Measurements from ENCODE around the gene ABCG8.
"Not testable (repeated sequence)": the region's sequence is repeated elsewhere in the genome, so short reads cannot be mapped to it uniquely, and the experiment has no call there.

Gene ABCG8

GRCh38 chr2:43874776-43875451 lies 36.1 kb downstream of the ABCG8 start:
- DNase-seq (ENCODE audit: low read depth), result no peak

DNA sequence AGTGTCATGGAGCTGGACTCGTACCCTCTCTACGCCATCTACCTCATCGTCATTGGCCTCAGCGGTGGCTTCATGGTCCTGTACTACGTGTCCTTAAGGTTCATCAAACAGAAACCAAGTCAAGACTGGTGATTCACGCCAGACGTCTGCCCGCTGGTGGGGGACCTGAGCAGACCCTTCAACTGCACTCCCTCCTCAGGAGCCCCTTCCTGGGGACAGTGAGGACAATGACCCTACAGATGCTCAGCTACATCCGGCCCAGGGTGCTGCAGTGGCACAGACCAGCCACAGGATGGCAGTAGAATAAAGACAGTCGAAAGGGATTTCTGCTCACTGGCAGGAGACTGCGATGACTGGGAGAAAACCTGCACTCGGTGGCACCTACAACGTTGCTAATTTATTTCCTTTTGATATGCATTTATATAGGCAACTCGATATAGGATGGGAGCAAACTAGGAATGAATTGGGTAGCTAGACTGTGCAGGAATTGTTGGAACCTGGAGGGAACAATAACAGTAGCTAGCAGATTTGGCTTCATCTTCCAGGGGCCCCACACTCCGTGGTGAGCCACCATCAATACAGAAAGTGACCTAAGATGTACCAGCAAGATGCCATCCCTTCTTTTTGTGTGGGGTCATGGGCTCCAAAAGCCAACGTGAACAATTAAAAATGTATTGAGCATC lies 39.2 kb downstream of the ABCG8 start:
- DNase-seq (ENCODE audit: low read depth), result no peak

GRCh38 chr2:43879261-43879660 lies 40.5 kb downstream of the ABCG8 start:
- DNase-seq (ENCODE audit: low read depth), result no peak

GRCh38 chr2:43880471-43880870 lies 41.7 kb downstream of the ABCG8 start:
- no peak for DNase-seq (ENCODE audit: low read depth)

- no peak for DNase-seq (ENCODE audit: low read depth)
Measured at GRCh38 chr2:43880952-43881351, 42.2 kb downstream of the ABCG8 start.

GRCh38 chr2:43882312-43882711 lies 43.5 kb downstream of the ABCG8 start:
- no peak for DNase-seq (ENCODE audit: low read depth)

DNA sequence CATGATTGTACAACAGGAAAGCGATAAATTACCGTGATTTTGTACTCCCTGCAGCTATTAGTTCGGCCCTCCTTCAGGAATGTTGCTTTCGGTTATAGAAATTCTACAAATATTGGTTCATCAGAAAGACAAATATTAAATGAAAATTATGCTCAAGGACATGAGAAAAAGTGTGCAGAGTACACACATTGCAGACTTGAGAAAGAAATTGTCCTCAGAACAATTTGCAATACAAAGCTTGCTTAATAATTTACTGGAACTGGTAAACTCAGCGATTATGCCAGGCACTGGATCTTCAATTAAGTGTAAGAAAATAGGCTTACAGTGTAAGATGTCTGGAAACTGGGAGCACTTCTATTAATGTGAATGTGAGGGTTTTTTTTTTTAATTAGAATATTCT lies 45.9 kb downstream of the ABCG8 start:
- no peak for DNase-seq (ENCODE audit: low read depth)

DNA sequence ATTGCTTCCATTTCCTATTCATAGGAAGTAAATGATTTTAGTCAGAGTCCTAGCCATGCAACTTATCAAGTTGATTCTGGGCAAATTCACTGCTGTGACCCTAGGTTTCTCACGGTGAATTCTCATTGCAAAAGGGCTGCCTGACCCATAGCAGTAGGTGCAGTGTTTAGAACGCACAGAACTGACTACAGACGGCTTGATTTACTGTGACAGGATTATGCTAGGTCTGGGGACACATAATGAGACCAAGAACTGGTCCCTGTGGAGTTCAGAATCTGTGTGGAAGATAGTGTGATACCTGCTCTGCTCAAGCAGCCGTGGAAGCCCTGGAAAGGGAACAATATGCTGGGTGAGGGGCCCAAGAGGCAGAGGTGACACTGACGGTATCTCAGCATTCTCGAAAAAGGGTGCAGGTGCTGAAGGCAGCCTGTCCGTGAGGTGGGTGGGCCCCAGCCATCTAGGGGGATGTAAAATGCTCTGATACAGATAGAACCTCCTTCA lies 46.4 kb downstream of the ABCG8 start:
- no peak for DNase-seq (ENCODE audit: low read depth)

DNA sequence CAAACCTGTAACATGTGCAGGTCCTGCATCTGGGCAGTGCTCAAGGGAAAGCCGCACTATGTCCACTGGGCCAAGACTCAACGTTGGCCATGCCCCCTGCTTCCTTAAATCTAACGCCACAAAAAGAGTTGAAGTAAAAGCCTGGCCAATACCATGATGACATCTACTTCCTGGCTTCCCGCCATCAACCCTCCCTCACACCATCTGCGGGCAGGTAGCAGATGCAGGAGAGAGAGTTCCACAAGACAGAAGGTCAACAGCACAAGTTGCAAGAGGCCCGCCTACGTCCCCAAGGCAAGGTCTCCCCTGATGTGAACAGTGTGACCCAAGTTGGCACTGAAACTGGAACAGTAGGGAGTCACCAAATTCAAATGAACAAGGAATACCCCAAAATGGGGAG lies 48.4 kb downstream of the ABCG8 start:
- no peak for DNase-seq (ENCODE audit: low read depth)

DNA sequence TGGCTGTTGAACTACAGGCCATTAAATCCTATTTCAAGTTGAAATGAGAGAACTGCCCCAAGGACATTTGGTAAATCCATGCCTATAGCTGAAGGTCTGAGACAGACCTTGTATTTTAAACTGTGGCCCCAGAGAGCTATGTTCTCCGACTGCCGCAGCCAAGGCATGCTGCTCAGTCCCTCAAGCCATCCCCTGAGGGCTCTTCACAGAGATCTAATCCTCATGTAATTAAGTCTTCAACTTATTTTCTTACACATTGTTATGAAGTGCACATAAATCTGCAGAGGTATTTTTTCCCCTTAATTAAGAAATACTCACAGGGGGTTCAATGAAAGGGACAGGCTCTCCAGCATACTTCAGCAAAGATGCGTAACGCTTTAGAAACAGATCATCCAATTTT lies 50.6 kb downstream of the ABCG8 start:
- DNase-seq (ENCODE audit: low read depth), result no peak

DNA sequence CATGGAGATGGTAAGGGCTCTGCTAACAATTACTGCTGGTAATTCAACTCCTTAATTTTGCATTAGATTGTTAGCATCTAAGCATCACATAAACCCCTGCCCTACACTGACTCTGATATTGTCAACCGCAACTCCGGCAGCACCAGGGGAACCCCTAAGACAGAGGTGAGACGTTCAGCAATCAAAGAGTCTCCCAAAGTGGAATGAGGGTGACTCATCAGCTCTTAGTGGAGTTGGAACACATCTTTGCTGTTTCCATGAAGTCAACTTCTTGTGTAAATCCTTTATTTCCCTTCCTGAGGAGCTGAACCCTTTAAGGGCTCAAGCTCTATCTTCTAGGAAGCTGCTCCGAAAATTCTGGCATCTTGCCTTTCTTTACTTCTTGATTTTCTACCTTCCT lies 52.1 kb downstream of the ABCG8 start:
- DNase-seq (ENCODE audit: low read depth), result no peak

GRCh38 chr2:43894743-43895142 lies 56.0 kb downstream of the ABCG8 start:
- DNase-seq (ENCODE audit: low read depth), result no peak

- DNase-seq (ENCODE audit: low read depth), result no peak
Measured at GRCh38 chr2:43896906-43897305, 58.1 kb downstream of the ABCG8 start.

GRCh38 chr2:43897492-43897891 lies 58.7 kb downstream of the ABCG8 start:
- no peak for DNase-seq (ENCODE audit: low read depth)

DNA sequence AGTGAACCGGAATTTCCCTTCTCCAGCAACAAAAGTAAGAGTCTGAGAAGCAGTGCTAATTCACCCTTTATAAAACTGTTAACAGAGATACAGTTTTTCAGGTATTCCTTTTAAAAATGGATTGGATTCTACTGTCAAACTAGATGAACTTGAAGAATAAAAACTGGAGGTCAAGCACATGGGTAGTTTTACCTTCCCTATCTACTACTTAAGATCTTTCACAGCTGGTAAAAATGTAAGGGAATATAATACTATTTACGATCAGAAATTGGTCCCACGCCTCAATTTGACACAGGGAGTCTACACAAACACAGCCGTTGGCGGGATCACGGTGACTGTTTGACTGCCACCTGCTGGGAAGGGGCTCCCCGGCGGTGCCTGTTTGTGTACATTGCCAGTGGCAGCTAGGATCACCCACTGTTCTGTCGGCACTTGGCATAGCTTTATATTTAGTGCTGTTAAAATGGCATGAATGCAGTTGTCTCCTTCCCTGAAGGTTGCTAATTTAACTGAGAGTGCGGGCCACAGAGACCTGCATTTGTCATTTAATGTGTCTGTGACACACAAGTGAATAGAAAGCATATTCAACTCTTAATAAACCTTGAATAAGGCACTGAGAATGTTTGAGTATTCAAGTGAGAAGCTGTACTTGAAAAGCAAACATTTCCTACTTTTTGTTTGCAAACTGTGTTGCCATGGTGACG lies 59.5 kb downstream of the ABCG8 start:
- no peak for DNase-seq (ENCODE audit: low read depth)

- no peak for DNase-seq (ENCODE audit: low read depth)
Measured at GRCh38 chr2:43898838-43899346, 60.1 kb downstream of the ABCG8 start.

GRCh38 chr2:43899589-43899988 lies 60.8 kb downstream of the ABCG8 start:
- DNase-seq (ENCODE audit: low read depth), result no peak

DNA sequence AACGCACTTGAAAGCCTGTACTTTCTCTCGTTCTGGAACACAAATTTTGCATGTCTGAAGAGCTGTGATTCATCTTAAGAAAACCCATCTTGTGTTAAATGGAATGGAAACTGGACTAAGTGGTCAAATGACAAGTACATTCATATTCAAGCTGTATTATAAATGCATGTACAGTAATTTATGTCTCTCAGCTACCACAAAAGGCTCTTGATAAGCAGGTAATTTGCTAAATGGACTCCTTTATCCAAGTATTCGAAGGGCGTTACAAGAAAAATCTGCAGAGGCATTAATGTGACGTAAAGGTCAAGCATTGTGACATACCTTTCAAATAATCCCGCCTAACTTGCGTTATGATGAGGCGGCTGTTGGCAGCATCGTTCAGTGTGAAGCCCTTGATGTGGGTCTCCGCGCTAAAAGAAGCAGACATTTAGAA lies 66.6 kb downstream of the ABCG8 start:
- no peak for DNase-seq (ENCODE audit: low read depth)

DNA sequence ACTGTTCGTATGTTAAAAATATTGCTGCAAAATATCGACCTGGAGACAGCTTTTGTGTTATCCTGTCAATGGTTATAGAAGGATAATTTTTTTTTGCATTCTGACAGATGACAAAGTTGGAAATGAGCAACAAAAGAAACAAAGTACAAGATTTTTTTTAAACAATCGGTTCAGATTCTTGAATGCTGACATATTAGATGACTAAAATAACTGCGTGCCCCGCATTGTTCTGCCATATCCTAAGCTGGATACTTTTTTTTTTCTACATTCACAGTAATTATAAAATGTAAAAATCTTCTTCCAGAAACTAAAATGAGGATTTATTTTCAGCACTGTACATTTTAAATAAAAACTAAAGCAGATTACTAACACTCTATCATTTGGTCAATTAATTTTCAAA lies 67.1 kb downstream of the ABCG8 start:
- DNase-seq (ENCODE audit: low read depth), result no peak

DNA sequence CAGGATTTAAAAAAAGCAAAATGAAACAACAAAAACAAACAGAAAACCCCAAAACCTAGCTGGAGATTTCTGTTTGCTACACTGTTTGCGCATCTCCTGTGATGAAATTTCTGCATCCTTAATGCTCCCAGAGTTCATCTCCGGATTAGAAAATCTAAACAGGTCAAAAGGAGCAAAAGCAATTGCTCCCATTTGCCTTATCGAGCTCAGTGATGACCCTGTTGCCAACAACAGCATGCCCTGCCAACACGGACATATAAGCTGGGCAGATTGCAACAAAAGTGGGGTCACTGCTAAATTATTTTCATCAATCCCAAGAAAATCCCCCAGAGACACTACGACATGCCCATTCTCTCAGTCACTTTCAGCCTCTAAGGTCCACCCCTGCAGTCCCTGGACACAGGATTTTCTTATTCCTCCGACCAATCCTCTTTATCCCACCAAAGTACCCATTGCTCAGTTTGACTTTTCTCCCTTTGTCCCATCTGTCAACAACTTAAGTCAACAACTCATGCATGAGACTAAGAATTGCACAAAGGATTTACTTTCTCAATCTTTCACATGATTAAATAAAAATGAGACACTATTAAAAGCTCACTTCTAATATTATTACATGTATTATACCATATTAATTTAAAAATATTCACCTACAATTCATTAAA lies 67.8 kb downstream of the ABCG8 start:
- no peak for DNase-seq (ENCODE audit: low read depth)

- not testable (repeated sequence) for DNase-seq (ENCODE audit: low read depth)
Measured at GRCh38 chr2:43911136-43911790, 72.5 kb downstream of the ABCG8 start.

GRCh38 chr2:43924463-43924862 lies 85.7 kb downstream of the ABCG8 start:
- no peak for DNase-seq (ENCODE audit: low read depth)
